Measurements from ENCODE around the gene PBX3.
A peak's percentile ranks its signal among the peaks of the same experiment; 100 is the strongest.

The PBX3 gene

DNA sequence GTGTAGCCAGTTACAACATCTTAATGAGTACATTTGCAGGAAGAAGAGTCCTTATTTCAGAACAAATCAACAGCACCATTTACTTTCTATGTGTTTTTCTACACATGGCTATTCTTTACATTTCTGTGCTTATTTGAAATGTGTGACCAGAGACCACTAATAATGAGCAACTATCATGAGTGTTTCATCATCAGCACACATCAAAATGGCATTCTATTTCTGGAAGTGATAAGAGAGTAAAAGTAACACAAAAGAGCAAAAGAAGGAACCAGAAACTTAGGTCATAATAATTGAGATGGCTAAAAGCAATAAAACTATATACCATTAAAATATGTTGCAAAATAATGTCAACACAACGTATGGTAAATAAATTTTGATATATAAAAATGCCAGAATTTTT is 159.7 kb downstream of the PBX3 start:
- DNase-seq (ENCODE audit: low read depth), result no peak

DNA sequence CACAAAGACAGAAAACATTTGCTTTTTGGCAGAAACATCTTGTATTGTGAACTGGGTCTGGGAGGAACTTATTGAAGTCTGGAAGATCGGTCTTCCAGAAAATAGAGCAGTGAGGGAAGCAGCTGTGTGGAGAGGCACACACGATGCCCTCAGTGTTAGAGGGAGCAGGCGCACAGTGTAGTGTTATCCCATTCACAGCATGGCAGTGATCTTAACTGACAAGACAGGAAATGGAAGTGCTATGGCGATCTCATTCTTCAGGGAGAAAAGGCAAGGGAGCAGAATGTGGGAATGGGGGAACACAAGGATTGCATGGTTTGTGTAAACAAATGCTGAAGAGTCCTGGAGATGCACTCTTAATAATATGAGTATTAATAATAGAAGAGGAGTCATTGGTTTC is 161.0 kb downstream of the PBX3 start:
- DNase-seq (ENCODE audit: low read depth), result no peak

DNA sequence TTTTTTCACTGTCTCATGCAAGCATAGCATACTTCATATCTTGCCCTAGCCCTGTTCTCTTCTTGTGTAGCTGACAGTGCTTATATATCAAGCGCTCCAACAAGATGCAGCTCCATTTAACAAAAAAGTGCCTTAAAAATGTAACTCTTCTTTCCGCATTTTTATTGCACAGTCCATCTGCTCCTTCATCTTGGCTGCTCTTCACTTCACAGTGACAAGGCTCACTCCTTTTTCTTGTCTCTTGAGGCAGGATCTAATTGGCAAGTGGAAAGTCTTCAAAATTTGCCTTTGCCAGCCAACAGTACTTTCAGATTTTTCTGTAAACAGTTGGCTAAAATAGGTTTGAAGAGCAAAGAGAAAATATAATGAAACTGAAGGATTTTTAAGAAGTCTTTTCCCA is 161.8 kb downstream of the PBX3 start:
- no peak for DNase-seq (ENCODE audit: low read depth)

DNA sequence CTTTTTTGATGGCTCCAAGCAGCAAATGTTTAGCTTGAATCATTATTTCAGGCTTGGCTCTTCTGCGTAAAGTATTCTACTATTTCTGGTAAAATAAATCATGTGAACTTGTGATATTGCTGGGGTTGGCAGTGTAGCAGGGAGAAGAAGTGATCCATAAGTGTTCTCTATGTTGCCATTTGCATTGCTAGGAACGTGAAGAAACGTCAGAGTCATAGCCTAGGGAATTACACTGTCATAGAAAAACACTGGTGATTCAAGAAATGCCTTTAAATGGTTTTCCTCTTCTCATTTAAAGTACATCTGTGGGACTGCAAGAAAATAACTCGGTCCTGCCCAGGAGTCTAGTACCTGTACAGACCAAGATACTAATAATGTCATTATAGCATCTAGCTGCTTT is 162.3 kb downstream of the PBX3 start:
- DNase-seq (ENCODE audit: low read depth), result no peak

DNA sequence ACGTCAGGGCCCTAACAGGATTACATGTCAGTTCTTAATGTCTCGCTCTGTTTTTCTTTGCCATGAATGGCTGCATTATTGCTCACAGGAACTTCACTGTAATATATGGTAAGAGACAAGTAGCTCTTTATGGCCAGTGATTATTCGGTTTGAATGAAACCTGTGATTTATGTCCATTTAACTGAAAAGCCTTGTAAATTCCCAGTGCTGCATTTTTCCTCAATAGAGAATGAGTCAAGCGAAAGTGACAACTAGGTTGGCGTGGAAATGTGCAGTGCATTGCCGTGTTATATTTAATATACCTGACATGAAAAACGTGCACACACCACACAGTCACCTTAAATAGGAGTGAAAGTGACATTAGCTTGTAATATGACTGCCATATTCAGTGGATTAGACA is 163.1 kb downstream of the PBX3 start:
- no peak for DNase-seq (ENCODE audit: low read depth)

DNA sequence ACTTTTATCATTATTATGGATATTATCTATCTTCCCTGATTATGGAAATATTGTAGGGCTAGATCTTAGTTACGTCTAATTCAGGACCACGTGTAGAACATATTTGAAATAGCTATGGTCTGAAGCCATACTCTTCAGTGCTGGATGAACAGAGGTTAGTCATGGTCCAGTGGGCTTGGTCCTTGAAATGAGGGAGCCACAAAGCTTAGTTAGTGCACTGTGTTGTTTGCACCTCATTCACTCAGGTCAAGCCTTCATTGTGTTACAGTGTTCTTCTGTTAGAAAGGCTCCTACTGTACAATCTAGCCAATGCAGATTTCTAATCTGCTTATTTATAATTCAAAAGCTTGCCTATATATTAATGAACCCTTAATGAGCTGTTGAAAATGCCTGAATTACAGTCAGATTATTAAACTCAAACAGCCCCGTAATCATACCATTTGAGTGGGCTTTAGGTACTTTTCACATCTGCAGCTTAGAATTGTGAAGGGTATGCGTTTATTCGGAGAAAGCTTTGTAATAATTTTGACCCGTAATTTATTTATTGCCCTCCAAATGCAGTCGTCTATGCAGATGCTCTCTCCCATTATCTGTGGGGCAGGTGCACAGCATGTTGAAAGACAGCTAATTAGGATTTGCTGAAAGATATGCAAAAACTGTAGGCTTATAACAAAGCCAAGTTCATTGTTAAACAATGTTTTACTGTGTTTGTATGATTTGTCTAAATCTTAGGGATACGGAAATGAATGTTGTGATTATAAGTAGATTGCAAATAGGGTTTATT is 164.9 kb downstream of the PBX3 start:
- DNase-seq (ENCODE audit: low read depth), result peak; percentile 57

DNA sequence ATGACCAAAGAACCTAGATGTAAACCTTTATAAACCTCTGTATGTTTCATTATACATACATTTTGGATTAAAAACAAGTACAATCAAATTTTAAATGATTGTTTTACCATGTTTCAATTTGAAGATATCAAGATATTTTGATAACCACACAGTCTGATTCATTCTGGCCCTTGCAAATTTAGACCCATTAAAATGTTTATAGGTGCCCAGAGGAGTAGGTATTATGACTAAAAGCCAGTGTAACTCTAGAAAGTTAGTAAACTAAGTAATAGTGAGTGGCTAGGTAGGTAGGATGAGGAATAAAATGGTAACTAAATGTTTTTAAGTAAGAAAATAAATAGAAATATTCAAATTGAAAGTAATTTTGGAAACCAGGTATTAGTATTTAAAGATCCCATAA is 165.5 kb downstream of the PBX3 start:
- DNase-seq (ENCODE audit: low read depth), result no peak

DNA sequence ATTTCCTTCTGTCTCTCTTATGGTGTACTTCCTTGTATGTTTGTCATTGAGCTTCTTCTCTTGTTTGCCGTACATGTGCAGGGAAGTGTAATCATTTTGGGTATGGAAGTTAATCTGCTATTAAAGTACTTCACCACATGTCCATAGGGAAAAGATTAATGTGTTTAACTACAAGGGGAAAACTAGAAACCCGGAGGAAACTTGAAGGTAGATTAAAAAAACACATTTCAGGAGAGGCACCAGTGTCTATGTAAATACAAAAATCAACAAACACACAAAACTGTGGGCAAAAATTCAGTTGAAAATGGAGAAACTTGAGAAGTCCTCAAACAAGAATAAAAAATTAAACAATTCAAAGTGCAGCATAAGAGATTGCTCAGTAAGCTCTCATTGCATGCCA is 166.4 kb downstream of the PBX3 start:
- DNase-seq (ENCODE audit: low read depth), result no peak

DNA sequence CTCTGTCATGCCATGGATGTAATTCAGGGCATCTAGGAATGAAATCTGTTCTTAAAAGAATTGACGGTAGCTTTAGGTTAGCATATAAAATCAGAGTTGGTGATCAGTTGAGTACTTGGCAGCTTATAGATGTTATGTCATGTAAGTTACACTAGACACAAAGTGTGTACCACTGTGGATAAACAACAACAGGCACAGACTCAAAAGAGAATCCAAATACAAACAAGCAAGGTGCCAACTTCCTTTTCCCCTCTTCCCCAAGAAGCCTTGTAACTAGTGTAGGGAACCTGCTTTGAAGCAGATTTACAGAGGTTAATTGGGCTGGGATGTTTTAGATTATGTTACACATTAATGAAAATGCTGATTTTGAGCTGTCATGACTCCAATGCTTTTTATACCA is 167.2 kb downstream of the PBX3 start:
- DNase-seq (ENCODE audit: low read depth), result no peak

DNA sequence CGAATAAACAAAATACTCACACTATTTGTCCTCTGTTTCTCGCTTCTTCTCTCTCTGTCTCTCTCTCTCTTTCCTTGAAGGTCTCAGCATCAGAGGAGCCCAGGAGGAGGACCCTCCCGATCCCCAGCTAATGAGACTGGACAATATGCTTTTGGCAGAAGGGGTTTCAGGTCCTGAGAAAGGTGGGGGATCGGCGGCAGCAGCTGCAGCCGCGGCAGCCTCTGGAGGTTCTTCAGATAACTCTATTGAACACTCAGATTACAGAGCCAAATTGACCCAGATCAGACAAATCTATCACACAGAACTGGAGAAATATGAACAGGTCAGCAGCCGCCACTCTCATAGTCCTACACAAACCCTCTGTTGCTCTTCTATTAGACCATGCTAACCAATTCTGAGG is 168.4 kb downstream of the PBX3 start:
- no peak for DNase-seq (ENCODE audit: low read depth)

DNA sequence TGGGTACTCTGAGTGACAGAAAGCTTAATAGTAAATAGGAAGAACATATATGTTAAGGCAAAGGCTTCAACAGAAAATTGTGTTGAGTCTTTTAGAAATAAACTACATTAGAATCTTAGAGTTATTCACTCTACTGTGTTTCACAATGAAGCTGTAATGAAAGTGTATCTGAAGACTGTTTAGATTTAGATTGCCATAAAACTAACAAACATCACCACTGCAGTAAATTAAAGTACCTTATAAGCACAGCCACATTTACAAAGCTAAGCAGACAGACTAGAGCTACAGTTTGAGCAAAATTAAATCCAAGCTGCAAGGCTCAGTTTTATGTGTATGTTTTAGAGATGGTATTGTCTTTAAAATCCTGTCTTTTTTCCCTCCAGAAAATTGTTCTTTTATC is 172.4 kb downstream of the PBX3 start:
- no peak for DNase-seq (ENCODE audit: low read depth)

DNA sequence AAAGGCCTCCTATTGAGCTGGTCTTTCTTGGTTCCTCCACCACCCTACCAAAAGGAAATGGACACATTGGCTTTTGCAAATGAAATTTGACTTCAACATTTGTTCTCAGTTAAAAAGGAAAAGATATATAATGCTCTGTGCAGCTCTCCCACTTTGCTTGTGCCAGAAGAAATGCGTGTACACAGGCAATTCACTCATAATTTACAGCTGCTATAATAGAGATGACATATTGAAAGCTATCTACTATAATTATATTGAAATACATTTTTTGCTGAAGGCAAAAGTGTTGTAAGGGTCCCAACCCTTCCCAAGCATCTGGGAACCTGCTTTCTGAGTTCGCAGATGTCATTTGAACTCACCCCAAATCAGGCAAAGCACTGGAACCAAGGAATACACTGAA is 173.2 kb downstream of the PBX3 start:
- no peak for DNase-seq (ENCODE audit: low read depth)

DNA sequence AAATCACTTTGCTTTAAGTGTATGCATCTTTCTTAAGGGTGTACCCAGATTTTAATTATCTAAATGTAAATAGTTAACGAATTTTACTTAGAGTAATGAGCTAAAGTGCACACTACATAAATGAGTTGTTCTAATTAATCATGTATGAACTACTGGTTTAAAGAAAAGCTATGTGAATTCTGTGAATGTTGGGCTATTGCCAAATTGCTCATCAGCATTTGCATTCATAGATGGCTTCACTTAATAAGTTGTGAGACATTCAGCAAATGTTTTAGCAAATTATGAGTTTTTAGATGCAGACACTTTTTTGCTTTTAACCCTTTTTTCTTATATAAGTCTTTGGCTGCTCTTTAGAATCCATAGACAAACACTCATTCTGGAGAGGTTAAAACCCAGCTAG is 175.7 kb downstream of the PBX3 start:
- DNase-seq (ENCODE audit: low read depth), result no peak

DNA sequence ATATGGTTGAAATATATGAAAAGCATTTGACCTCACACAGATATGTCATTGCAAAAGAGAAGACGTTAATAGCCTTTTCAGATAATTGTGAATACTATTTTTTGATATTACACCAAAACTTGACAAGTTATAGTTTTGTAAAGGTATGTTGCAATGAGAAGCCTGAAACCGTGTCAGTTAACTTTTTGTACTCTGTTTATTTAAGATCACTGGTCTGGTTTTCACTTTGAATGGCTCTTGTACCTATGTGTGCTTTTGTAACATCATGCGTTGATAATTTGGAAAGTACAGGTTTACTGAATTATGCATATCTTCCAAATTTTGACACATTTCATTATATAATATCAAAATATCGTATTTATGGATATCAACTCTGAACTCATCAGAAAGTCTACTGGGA is 177.2 kb downstream of the PBX3 start:
- no peak for DNase-seq (ENCODE audit: low read depth)

DNA sequence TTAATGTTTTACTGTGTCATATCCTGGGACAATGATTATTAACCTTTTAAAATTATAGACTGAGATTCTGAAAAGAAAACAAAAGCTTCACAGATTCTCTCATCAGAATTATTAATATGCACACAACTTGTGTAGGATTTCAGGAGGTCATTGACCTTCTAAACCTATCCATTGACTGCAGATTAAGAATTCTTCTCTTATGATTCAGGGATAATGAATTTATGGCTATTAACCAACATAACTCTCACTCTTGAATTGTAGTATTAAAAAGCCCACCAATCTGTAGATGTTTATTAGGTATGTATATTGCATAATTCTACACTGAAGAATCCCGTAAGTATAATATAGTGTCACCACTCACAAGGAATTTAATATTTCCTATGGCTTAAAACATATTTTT is 179.8 kb downstream of the PBX3 start:
- DNase-seq (ENCODE audit: low read depth), result peak; percentile 1

DNA sequence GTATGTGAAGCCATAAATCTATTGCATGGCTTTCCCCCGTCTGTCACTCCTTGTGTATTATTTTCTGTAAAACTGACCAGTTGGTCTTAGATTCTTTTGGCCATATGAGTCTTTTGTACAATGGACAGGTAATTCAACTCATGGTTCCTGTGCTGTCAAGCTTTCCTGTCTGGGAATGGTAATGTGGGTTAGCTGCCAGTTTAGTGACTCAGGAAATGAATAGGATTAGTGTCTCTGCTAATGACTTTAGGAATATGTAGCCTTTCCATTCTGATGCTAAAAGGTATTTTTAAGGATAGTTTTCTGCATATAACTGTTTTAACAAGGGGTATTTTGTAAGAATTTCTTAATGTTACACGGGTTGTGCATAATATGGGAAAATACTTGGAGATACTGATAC is 182.7 kb downstream of the PBX3 start:
- DNase-seq (ENCODE audit: low read depth), result no peak

DNA sequence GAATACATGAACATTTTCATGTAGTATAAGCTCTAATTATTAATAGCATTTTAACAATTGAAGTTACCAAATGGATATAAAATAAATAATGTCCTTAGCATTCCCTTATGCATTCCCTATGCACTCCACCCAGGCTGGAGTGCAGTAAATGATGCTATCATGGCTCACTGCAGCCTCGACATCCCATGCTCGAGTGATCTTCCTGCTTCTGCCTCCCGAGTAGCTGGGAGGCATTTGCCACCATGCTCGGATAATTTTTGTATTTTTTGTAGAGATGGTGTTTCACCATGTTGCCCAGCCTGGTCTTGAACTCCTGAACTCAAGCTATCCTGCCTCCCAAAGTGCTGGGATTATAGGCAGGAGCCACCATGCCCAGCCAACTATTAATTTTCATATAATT is 184.0 kb downstream of the PBX3 start:
- no peak for DNase-seq (ENCODE audit: low read depth)

DNA sequence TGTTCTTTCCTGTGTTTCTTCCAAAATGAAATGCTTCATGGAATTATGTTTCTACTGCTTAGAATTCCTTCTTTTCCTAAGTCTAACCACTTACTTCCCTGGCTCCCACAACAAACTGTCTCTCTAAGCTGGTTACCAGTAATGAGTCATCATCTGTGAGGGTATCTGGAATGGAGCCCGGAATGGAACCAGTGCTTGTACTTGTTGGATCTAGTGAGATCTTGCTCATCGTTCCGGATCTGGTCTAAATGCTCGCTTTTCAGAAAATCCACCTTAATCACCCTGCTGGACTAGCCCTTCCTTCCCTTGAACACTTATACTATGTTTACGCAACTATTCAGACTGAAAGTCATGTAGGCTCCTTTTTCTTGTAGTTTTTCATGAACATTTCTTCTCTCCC is 184.8 kb downstream of the PBX3 start:
- DNase-seq (ENCODE audit: low read depth), result peak; percentile 98

DNA sequence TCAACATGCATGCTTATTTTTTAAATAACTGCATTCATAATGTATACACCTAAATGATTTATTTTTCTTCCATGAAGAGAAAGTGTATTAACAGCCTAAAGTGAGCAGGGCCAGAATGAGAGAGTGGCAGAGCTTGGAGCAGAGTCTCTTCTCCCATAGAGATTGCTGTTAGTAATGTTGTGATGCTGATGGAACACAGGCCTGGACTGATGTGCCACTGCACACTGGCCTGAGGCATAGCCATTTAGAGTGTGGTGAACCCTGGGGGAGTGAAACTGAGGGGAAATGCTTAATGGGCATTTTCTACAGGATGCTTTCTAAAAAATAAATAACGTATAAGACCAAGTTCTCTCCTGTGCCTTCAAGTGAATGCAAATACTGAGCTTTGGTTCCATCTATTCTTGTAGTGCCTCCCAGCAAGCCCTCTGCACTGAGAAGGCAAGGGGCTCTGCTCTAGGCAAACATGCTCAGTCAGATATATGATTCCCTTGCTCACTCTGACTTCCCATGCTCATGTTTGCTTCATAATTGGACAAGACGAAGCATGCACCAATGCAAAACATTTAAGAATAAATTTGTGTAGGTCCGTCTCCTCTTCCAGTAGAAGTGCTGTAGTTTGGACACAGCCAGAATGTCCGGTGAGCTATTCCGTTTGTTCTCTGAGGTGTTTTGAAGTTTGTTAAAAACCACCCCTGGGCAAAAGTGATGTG is 185.7 kb downstream of the PBX3 start:
- DNase-seq (ENCODE audit: low read depth), result no peak

DNA sequence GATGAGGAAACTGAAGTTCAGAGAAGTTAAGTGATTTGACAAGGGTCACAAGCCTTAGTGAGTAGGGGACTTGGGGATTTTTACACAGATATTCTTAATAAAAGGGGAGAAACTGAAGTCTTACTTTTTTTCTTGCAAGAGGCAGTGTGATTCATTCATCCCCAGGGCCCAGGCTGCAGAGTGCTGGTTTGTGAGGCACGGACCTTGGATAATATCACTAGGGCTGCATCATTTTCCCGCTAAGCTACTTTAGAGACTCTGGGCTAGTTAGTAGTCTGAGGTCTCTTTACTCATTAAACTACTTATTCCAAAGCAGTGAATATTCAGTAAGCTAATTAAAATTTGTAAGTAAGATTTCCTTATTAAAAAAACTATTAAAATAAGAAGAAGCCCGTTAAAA is 195.0 kb downstream of the PBX3 start:
- DNase-seq (ENCODE audit: low read depth), result peak; percentile 17

DNA sequence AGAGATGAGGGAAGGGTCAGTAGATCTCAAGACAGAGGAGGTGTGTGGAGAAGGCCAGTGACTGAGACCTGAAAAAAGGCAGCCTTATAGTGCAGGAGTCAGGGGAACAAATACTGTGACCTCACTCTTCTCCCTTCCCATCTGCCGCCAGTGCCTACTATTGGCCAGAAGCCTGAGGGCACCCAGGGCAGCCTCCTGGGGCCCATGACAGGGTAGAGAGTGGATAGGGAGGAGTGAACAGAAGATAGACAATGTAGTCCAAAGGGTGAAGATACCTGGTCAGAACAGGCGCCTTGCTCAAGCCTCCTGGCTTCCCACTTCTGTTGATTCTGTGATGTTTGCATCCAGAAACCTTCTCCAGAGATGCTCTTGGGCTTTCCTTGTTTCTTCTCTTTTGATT is 196.7 kb downstream of the PBX3 start:
- DNase-seq (ENCODE audit: low read depth), result no peak

DNA sequence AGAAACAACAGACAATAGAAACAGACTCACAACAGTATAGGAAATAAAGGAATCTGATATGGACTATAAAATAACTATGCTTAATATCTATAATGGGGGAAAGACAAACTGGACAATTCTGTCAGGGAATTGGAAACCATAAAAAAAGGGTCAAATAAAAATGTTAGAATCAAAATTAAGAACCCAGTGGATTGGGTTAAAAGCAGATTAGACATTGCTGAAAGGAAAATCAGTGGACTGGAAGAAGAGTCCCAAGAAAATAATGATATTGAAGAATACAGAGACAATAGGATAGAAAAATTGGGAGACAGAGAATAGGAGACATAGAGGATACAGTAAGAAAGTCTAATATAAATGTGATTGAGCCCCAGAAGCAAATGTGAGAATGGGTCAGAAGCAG is 199.2 kb downstream of the PBX3 start:
- DNase-seq (ENCODE audit: low read depth), result no peak

DNA sequence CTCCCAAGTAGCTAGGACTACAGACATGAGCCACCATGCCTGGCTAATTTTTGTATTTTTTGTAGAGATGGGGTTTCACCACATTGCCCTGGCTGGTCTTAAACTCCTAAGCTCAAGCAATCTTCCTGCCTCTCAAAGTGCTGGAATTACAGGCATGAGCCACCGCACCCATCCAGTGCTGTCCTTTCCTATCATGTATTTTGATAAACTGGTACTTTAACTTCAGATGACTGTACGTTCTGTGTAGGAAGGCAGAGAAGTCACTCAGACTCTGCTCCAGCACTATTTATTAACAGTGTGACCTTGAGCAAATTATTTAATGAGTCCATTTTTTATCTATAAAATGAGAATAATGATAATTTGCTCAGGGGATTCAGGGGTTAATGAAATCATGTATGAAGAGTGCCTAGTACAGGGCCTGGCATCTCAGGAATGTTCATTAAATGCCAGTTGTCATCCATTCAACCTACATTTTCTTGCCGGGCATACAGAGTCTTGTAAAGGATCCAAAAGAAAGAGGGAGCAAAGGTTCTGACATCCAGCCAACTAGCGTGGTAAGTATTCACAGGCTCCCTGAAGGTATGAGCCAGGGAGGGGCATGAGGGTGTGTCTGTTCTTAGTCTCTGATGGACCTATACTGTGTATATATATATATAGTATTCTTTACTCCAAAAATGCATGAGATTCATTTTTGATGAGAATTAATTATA is 201.9 kb downstream of the PBX3 start:
- no peak for DNase-seq (ENCODE audit: low read depth)
